HuH-7 (cell line): ENCODE data around the gene RNF2.
"Not testable (repeated sequence)": the region's sequence is repeated elsewhere in the genome, so short reads cannot be mapped to it uniquely, and the experiment has no call there.

Source experiments
- DNase-seq: peaks from one replicate; pipeline ENCODE4 v3.0.0; 2011; ENCODE audit warnings: low spot score

The RNF2 gene

DNA sequence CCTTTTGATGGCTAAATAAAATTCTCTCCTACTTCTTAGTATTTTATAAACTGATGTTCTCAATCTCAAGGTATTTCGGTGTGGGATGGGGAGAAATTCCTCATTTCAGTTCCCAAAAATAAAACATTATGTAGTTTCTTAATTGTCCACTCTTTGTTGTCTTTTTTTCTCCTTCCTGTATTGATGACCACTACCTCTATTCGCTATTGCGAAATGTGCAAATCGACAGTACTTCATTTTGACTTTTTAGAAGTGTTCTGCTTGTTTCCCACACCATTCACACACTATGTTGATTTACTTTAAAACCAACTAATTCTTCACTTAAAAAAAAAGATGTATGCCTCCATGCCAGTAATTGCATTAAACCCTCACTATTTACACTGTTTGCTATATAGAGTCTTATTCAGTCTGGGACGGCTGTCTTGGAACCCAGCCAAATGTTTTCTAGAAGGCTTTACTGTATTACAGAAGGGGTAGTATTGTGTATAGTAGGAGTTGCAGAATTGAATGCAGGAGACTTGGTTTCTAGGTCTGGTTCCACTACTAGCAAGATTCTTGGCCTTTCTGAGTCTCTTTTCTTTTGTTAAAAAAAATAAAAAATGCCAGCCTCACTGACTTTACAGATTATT lies 5.6 kb downstream of the RNF2 start:
- no peak for DNase-seq

DNA sequence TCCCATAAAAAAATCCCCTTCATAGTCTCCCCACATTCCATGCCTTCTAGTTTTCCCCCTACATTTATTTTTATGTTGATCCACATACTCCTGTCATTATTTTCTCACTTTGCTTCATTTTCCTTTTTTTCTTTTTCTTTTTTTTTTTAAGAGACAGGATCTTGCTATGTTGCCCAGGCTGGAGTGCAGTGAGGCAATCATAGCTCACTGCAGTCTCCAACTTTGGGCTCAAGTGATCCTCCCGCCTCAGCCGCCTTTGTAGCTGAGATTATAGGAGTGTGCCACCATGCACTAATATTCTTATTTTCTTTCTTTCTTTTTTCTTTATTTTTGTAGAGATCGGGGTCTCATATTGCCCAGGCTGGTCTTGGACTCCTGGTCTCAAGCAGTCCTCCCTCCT lies 7.8 kb downstream of the RNF2 start:
- DNase-seq = no peak

DNA sequence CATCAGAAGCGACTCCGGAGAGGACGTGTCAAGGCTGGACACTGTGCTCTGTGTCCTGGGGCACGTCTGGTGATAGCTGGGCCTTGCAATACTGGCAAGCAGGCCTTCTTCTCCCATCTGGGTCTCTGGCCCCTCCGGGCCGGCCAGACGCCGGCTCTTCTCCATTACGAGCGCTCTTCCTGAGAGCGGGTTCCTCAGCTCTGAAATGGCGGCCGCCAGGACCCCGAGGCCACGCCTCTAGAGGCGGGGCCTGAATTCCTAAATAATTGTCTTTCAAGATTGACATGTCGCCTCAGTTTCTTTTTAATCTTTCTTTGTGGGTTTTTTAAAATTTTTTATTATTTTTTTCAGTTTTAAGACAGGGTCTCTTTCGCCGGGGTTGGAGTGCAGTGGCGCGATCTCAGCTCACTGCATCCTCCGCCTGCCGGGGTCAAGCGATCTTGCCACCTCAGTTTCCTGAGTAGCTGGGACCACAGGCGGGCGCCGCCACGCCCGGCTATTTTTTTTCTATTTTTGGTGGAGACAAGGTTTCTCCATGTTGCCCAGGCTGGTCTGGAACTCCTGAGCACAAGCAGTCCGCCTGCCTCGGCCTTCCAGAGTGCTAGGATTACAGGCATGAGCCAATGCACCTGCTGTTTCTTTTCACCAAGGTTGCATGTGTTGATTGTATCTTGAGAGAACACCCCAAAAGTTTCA lies 9.2 kb downstream of the RNF2 start:
- DNase-seq = no peak

DNA sequence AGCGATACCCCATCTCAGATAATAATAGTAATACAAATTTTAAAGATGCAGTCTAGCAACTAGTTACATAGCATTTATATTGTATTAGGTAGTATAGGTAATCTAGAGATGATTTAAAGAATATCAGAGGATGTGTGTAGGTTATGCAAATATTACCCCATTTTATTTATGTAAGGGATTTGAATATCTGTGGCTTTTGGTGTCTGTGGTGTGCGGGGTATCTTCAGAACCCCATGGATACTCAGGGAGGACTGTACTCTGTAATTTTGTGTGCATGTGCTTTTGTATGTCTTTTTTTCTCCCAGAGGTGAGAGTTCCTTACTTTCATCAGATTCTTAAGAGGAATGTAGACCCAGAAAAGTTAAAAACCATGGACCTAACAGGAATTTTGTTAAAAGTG lies 12.8 kb downstream of the RNF2 start:
- no peak for DNase-seq

DNA sequence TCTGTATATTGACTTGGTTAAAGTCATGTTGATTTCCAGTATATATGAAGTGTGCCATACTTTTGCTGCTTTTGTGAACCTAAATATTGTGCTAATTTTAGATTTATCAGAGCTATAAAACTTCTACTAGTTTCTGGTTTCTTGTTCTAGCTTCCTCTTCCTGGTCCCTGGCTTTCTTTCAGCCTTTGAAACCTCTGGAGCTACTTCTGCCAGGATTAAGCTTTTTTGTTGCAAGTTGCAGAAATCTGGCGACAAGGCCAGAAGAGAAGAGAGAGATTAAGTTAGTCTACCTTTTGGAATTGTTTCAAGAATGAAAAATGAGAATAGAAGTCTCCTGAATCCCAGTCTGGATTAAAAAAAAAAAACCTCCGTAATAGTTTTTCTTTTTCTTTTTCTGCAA lies 13.5 kb downstream of the RNF2 start:
- DNase-seq = no peak

DNA sequence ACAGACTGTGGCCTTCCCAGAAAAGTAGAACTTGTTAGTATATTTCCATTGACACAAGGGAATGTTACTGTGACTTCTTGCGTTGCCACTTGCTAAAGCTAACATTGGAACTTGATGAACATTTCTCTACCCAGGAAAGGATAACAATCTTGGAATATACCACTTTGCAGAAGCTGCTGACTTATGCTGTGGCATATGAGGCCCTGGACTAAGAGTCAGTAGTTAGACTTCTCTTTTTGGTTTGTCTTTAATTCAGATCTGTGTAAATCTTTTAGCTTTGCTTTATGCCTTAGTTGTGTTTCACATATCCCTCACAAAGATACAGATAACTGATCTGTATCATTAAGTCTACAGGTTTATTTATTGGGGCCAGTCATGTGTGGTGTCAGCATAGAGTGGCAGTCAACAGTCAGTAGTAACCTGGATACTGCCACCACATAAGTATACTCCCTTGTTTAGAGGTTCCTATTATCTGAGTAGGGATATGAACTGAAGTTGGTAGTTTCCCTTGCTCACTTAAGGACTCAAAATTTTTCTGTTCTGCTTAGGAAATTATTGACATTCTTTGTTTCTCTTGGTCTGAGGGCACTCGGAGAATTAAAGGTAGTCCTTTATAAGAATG lies 14.7 kb downstream of the RNF2 start:
- no peak for DNase-seq

DNA sequence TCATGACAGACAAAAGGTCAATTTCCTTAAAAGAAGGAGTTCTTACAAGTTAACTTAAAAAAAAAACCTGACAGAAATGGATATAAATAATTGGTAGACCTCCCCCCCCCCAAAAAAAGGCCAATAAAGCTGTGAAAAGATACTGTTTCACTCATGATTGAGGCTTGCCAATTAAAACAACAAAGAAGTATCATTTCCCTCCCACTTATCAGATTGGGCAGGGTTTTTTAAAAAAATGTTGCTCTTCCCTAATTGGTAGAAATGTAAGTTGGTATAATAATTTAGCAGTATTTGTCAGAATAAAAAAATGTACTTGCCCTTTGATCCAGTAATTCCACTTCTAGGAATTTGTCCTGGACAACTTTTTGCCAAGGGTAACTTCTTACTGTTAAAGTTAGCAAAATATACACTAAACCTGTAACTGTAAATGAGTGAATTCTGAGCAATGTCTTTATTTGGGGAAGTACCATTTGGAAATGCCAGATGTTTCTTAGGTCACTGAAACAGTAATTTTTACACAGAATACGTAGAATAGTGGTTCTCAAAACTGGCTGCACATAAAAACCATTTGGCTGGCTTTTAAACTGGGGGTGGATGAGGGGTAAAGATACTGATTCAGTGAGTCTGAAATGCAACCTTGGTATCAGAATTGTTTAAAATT lies 17.5 kb downstream of the RNF2 start:
- DNase-seq = no peak

DNA sequence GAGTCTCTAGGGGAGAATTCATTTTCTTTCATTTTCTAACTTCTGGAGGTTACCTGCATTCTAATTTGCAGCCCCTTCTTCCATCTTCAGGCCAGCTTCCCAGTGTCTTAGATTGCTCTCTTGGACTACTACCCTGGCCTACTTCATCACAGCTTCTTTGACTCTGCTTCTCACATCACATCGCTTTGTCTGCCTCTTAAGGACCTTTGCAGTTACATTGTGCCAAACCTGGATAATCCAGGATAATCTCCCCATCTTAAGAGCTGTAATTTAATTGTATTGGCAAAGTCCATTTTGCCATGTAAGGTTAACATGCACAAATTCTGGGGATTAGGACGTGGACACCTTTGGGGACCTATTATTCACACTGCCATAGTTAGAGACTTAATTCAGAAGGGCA lies 18.4 kb downstream of the RNF2 start:
- DNase-seq = no peak

DNA sequence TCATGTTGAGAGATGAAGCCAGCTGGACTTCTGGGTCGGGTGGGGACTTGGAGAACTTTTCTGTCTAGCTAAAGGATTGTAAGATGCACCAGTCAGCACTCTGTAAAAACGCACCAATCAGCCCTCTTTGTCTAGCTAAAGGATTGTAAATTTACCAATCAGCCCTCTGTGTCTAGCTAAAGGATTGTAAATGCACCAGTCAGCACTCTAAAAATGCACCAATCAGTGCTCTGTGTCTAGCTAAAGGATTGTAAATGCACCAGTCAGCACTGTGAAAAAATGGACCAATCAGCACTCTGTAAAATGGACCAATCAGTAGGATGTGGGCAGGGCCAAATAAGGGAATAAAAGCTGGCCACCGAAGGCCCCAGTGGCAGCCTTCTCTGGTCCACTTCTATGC lies 19.6 kb downstream of the RNF2 start:
- DNase-seq = not testable (repeated sequence)

DNA sequence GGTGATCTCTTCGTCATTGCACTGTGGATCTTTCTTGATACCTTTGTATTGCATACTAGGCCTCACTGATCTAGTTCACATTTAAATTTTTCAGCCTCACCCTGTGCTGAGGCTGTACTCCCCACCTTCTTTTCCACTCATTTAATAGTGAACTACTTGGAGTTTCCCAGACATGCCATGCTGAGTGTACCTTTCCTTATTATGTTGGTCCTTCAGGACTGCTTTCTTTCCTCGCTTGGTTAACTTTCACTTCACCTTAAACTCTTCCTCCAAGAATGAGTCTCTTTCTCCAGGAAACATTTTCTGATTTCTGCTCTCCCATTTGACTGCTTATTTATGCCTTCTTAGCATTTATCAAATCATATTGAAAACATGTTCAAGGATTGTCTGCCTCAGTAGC lies 20.8 kb downstream of the RNF2 start:
- no peak for DNase-seq

DNA sequence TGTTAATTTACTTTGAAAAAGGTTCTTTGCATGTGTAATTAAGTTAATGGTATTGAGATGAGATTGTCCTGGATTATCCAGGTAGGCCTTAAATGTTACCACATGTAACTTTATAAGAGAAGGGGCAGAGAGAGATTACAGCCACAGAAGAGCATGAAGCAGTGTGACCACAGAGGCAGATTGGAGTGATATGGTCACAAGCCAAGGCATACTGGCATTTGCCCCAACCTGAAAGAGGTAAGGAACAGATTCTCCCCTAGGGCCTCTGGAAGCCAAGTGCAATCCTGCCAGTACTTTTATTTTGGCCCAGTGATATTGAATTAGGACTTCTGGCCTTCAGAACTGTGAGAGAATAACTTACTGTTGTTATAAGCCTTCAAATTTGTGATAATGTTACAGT lies 23.0 kb downstream of the RNF2 start:
- no peak for DNase-seq

DNA sequence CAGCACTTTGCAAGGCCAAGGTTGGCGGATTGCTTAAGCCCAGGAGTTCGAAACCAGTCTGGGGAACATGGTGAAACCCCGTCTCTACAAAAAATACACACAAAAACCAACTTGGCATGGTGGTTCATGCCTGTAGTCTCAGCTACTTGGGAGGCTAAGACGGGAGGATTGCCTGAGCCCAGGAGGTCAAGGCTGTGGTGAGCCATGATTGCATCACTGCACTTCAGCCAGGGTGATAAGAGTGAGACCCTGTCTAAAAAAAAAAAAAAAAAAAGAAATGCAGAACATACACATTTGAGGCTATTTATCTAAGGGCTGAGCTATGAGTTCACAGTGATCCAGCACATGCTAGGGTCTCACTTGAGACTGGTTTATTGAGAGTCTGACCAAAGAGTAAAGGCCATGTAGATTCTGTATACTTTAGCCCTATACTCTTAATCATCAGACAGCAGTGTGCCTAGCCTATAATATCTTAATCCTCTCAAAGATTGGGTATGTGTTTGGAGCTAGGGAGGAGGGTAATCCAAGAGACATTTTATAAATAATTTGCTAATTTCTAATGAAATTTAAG lies 23.9 kb downstream of the RNF2 start:
- no peak for DNase-seq

DNA sequence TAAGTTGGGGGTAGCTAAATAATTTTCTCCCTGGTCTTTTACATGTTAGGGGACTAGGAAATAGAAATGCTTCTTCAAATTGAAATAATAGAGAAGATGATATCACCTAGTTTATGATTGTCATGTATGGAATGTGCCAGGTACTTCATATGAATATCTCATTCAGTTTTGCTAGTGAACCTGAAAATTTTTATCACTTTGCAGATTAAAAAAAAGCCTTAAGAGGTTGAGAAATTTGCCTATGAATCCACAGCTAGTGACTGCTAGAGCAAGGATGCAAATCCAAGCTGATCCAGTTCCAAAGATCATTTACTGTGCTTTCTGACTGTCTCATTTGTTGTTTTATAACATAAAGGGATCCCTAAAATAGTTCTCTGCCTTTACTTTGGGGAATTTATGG lies 24.7 kb downstream of the RNF2 start:
- no peak for DNase-seq

DNA sequence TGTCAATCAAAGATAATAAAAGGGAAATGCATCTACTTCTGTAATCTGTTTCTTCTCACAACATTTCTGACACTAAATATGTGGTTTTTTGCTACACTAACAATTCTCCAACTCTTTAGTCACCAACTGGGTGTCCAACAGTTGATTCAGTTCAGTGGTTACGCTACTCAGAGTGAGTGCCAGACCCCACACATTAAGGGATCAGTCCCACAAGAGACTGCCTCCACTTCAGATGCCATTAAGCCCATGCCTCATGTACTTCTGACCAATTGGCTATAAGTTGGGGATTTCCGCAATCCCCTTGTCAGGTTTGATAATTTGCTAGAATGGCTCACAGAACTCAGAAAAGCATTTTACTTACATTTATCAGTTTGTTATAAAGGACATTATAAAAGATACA lies 28.4 kb downstream of the RNF2 start:
- no peak for DNase-seq

DNA sequence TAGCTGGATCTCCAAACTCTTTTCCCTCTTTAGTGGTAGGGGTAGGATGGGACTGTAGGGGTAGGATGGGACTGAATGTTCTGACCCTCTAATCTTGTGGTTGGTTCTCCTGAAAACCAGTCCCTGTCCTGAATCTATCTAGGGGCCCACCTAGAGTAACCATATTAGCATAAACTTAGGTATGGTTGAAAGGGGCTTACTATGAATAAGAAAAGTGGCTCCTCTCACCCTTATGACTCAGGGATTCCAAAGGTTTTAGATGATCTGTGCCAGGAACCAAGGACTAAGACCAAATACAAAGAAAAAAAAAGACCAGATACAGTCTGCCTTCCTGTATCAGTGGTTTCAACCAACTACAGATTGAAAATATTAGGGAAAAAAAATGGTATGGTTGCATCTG lies 28.9 kb downstream of the RNF2 start:
- no peak for DNase-seq

DNA sequence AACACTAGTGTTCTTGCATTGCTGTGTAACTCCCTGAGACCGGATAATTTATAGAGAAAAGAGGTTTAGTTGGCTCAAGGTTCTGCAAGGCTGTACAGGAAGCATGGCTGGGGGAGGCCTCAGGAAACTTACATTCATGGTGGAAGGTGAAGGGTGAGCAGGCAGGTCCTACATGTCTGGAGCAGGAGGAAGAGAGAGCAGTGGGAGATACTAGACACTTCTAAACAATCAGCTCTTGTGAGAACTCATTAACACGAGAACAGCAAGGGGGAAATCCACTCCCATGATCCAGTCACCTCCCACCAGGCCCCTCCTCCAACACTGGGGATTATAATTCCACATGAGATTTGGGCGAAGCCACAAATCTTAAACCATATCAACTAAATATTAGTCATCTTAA lies 30.1 kb downstream of the RNF2 start:
- no peak for DNase-seq

DNA sequence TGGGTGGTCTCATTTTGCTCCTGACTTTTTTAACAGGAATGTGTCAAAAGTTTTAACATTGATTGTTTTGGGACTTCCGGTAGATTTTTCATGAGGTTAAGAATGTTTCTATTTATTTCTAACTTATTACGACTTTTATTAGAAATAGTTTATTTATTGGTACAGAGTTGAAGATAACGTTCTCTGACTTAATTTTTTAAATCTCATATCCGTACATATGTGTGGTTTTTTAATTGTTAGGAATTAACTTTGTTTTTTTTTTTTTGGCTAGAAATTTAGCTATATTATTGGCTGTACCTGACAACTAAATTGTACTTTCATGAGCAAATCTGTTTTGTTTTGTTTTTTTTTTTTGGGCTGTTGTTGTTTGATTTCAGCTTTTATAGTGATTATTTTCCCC lies 32.0 kb downstream of the RNF2 start:
- DNase-seq = no peak

DNA sequence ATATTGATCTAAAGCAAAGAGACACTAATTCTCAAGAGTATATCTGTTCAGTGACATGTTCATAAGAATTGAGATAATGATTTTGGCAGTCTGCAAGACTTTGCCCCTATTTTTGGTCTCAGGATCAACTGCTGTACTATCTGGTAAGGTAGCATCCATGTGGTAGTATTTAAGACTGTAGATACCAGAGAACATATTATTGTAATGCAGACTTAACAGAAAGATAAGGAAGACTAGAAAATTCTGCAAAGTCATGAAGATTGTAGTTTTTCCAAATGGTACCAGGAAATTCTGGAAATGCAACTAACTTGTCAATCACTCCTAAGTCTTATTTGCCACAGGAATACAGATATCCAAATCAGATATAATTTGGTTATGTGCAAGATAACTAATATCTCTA lies 35.1 kb downstream of the RNF2 start:
- no peak for DNase-seq

DNA sequence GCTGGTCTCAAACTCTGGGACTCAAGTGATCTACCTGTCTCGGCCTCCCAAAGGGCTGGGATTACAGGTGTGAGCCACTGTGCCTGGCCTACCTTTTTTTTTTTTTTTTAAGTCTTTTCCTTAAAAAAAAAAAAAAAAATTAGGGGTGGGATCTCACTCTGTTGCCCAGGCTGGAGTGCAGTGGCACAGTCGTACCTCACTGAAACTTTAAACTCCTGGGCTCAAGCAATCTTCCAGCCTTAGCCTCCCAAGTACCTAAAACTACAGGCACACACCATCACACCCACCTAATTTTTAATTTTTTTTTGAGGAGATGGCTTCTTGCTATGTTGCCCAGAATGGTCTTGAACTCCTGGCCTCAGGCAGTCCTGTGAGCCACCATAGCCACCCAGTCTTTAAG lies 38.5 kb downstream of the RNF2 start:
- no peak for DNase-seq

DNA sequence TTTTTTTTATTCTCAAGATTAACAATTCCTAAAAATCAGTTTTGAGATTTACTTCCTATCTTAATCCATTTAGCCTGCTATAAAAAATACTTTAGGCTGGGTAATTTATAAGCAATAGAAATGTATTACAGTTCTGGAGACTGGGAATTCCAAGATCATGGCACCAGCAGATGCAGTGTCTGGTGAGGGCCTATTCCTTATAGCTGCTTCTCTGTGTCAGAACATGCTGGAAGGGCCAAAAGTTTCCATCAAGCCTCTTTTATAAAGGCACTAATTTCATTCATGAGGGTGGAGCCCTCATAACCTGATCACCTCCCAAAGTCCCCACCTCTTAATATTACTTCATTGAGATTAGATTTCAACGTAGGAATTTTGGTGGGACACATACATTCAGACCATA lies 41.7 kb downstream of the RNF2 start:
- no peak for DNase-seq

DNA sequence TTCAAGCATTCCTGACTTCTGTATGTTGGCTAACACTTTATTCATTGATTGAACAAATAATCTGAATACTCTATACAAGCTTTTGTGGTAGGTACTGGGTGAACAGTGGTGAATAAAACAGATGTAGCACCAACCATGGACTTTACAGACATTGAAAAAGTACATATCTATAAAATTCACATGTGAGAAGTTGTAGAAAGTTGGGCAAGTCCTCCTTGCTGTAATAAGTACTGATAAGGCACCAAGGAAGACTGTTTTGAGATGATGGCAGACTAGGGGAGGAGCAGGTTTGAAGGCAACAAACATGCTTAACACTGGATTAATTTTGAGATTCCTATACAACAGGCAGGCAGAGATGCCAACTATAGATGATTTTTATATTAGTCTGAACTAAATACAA lies 42.4 kb downstream of the RNF2 start:
- no peak for DNase-seq

DNA sequence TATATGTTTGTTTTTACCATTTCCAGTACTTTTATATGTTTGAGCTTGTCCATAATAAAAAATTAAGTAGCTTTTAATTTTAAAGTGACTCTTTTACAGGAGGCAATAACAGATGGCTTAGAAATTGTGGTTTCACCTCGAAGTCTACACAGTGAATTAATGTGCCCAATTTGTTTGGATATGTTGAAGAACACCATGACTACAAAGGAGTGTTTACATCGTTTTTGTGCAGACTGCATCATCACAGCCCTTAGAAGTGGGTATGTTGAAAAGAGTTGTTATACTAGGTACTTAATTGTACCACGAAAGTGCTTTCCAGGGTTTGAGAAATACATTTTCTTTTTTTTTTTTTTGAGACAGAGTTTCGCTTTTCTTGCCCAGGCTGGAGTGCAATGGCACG lies 46.1 kb downstream of the RNF2 start:
- DNase-seq = no peak

DNA sequence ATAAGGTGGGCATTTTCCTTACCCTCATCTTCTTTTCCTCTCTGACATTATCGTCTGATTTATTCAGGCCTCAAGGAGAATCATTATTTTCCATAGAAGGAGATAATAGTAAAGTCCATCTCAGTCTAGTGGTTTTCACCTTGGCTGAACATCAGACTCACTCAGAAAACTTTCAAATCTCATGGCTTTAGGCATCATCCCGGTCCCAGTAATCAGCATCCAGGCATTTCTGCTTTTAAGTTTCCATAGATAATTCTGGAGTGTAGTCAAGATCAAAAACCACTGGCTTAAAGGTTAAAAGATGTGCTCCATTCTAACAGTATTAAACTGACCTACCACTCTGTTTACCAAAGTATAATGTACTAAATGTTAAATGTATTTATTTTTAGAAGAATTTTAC lies 49.4 kb downstream of the RNF2 start:
- DNase-seq = no peak
